ENCODE measurements around the gene NFATC3. TPM values are rescaled to one million over a fixed set of nuclear protein-coding genes. Genes with fewer than 3 reads are reported as not detected.

NFATC3 gene
- total RNA-seq, 1 donor: 32.8 TPM

DNA sequence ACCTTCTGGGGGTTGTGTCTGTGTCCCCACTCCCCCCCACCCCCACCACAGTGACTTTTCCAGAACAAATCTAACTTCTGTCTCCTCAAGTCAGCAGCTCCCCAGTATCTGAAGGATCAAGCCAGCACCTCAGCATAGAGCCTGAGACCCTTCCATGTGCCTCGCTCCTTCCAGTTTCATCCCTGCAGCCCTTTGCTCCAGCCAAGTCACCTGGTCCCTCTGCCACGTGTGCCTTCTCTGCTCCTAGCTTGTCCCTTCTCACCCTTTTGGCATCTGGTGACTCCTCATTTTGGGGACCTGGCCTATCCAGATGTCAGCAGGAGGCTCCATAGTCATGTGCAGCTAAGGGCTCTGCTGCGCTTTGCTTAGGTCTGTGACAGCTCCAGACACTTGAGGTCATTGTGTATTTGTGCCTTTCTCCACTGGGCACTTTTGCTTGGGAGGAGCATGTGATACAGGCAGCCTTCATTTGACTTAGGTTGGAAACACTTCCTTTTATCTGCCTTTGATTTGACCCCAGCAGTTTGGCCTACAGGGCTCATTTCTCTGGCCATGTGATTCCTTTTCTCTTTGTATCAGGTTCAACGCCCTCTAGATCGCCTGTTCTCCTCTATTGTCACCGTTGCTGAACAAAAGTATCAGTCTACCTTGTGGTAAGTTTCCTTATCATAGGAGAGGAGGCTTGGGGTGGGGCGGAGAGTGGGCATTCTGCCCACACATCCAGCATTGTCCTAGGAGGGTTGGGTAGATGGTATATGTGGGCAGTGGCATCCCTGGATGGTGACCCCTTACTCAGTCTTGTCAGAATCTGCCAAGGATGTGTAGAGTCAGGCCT lies 7.1 kb upstream of the NFATC3 start:
- TF ChIP-seq, protein P1, sequence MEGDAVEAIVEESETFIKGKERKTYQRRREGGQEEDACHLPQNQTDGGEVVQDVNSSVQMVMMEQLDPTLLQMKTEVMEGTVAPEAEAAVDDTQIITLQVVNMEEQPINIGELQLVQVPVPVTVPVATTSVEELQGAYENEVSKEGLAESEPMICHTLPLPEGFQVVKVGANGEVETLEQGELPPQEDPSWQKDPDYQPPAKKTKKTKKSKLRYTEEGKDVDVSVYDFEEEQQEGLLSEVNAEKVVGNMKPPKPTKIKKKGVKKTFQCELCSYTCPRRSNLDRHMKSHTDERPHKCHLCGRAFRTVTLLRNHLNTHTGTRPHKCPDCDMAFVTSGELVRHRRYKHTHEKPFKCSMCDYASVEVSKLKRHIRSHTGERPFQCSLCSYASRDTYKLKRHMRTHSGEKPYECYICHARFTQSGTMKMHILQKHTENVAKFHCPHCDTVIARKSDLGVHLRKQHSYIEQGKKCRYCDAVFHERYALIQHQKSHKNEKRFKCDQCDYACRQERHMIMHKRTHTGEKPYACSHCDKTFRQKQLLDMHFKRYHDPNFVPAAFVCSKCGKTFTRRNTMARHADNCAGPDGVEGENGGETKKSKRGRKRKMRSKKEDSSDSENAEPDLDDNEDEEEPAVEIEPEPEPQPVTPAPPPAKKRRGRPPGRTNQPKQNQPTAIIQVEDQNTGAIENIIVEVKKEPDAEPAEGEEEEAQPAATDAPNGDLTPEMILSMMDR (IDR thresholded peaks at IDR 0.05; ENCODE audit: insufficient read depth, low read depth, low read length): no peak
- no peak for DNase-seq (ENCODE audit: low read depth)
- H3K4me3 ChIP-seq (ENCODE audit: low read depth, low read length): no peak overlapping the region

DNA sequence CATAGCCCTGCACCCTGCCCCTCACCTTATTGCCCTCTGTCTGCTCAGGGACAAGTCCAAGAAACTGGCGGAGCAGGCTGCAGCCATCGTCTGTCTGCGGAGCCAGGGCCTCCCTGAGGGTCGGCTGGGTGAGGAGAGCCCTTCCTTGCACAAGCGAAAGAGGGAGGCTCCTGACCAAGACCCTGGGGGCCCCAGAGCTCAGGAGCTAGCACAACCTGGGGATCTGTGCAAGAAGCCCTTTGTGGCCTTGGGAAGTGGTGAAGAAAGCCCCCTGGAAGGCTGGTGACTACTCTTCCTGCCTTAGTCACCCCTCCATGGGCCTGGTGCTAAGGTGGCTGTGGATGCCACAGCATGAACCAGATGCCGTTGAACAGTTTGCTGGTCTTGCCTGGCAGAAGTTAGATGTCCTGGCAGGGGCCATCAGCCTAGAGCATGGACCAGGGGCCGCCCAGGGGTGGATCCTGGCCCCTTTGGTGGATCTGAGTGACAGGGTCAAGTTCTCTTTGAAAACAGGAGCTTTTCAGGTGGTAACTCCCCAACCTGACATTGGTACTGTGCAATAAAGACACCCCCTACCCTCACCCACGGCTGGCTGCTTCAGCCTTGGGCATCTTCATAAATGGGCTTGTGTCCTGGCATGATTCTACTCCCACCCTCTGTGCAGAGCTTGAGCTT lies 6.3 kb upstream of the NFATC3 start:
- DNase-seq (ENCODE audit: low read depth): no peak
- TF ChIP-seq, protein P1 (IDR thresholded peaks at IDR 0.05; ENCODE audit: insufficient read depth, low read depth, low read length): no peak
- H3K4me3 ChIP-seq (ENCODE audit: low read depth, low read length): no peak overlapping the region

DNA sequence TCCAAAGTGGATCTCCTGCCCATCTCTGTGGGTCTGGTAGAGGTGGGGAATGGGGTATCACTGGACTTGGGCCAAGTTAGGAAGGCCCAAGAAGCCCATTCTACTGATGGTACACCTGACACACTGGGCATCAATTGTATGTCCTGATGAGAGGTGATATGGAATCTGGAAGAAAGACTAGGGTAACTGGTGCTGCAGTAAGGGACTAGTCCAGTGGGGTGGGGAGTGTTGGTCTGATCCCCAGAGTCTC lies 5.9 kb upstream of the NFATC3 start:
- DNase-seq (ENCODE audit: low read depth): no peak
- TF ChIP-seq, protein P1 (IDR thresholded peaks at IDR 0.05; ENCODE audit: insufficient read depth, low read depth, low read length): no peak
- no peak overlapping the region for H3K4me3 ChIP-seq (ENCODE audit: low read depth, low read length)

DNA sequence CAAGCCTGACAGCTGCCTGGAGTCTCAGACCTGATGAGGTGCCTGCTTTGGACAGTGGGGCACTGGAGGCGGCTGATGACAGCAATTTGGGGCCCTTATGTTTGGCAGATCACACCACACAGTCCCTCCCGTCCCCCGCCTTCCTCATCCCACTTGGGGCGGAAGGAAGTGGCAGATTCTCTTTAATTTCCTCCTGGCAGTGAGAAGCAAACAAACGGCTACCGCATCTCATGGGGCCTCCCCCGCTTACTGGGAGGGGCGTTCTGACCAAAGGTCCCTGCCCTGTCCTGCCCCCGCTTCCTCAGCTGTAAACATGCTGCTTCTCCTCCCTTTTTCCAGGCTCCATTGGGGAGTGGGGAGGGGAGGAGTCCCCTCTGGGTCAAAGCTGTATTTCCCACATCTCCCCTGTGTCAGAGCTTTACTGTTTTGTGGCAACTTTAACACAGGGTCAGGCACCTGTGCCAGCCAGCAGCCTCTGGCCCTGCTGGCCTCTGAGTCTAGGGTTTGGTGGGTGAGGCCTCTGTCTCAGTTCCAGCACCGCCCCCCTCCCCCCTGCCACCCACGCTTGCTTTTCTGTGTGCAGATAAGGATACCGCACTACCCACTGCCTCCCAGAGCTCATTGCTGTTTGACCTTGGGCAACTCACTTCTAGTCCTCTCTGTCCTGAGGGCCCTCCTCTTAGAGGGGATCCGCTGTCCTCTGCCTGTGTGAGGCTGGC lies 5.4 kb upstream of the NFATC3 start:
- DNase-seq (ENCODE audit: low read depth): peak; percentile 67
- TF ChIP-seq, protein P1 (IDR thresholded peaks at IDR 0.05; ENCODE audit: insufficient read depth, low read depth, low read length): no peak
- no peak overlapping the region for H3K4me3 ChIP-seq (ENCODE audit: low read depth, low read length)

DNA sequence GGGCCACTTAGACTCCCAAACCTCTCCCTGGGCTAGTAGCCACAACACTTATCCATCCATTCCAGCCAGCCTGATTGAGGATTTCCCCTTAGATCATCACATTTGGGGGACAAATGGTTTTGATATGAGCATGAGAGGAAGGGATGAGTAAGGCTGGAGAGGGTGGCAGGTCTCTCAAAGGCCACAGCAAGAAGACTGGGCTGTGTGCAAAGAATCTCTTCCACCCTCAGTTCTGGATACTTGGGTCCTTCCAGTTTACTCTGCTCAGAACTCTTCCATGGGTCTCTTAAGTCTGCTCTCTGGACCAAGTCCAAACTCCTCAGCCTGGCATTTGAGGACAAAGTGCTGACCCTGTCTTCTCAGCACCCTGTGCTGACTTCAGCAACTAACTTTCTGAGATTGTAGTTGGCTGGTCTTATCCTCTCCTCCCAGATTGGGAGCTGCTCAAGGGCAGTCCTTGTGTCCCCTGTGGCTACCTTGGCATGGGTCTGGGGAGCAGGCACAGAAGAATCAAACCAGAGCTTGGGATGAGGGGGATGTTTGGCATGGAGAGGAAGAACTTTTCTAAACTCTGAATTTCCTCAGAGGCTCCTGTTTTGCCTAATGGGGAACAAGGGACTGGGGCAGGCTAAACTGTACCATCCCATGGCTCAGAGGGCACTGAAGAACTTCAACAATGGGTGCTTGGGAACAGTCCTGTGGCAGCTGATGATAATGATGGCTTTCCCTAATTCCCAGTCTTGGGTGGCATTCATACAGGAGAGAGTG lies 3.1 kb upstream of the NFATC3 start:
- TF ChIP-seq, protein P1 (IDR thresholded peaks at IDR 0.05; ENCODE audit: insufficient read depth, low read depth, low read length): no peak
- DNase-seq (ENCODE audit: low read depth): no peak

DNA sequence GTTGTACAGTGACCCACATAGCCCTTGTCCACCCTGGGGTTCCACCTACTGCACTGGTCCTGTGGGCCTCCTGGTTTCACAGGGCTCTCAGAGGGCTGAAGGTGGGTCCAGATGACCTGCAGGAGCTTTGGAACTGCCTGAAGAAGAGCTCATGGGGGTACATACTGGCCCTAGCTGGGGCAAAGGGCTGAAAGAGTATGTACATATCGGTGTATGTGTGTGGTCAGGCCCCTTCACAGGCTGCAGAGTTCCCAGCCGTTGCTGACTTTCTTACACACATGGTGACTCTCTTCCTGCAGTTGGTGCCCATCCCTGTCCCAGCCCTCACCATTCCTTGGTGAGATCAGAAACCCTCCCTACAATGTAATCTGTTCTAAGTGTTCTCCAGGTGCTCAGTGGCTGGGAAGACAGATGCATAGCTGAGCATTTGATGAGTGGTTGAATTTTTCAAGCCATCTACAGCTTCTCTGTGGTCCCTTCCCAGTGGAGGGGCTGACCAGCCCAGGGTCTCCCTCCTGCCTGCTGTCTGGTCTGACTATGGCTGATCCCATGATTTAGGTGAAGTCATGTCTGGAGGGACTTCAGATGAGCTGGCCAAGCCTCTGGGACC lies 2.4 kb upstream of the NFATC3 start:
- H3K4me3 ChIP-seq (ENCODE audit: low read depth, low read length): no peak overlapping the region
- TF ChIP-seq, protein P1 (IDR thresholded peaks at IDR 0.05; ENCODE audit: insufficient read depth, low read depth, low read length): no peak
- no peak for DNase-seq (ENCODE audit: low read depth)

More for the DNA sequence above, 3.1 kb upstream of the NFATC3 start:
- no peak overlapping the region for H3K4me3 ChIP-seq (ENCODE audit: low read depth, low read length)
